Activated CD8-positive, alpha-beta memory T cell treated with anti-CD3 and anti-CD28 coated beads, Interleukin-2, amount 50 U/mL, for 1 hour (primary cell): ENCODE measurements around the gene URB1.
A peak's percentile ranks its signal among the peaks of the same experiment; 100 is the strongest.
"Not testable (repeated sequence)": the region's sequence is repeated elsewhere in the genome, so short reads cannot be mapped to it uniquely, and the experiment has no call there.

ENCODE experiments used
- DNase-seq: peaks from one replicate; pipeline ENCODE4 v3.0.0-alpha.2; 2020; ENCODE audit errors: extremely low read depth

URB1 gene

GRCh38 chr21:32412162-32413014 is 19.6 kb upstream of the URB1 start, which contains the start of gene EVA1C:
Gene EVA1C, plus strand, starts transcription at chr21:32412706. Its CDS starts 148 bp downstream, at chr21:32412854.
- DNase-seq = peak; percentile 45

DNA sequence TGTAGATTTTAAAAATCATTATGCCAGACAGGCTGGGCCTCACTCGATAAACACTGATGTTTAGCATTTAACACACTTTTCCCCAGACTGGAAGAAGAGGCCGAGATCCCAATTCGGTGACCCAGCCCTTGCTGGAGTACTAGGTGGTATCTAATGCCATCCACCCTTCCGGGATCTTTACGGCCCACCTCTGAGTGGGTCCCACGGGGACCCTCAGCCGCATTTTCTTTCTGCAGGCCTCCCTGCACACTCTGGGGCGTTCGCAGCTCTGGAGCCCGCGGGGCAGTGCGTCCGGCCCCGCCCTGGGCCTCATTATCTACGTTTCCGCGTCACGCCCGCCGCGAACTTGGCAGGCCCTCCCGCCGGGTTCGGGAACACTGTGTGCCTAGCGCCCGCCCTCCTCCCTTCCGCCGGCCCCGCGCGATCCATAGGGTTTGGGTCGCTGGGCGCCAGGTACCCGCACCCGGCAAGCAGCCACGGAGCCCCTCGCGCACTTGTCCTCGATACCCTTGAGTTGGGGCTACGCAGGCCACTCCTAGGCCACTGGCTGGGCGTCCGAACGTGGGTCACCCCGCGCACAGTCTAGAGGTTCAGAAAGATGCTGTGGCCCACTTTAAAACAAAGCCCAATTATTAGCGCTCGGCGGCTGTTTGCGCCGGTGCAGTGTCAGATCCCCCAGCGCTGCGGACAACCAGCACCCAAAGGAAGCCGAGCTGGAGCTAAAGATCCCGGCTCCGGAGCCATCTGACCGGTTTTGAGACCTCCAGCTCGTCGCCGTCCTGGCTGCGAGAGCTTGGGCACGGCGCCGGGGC is 18.7 kb upstream of the URB1 start:
- DNase-seq = no peak

- DNase-seq = no peak
Measured at GRCh38 chr21:32410916-32411315, 18.1 kb upstream of the URB1 start.

DNA sequence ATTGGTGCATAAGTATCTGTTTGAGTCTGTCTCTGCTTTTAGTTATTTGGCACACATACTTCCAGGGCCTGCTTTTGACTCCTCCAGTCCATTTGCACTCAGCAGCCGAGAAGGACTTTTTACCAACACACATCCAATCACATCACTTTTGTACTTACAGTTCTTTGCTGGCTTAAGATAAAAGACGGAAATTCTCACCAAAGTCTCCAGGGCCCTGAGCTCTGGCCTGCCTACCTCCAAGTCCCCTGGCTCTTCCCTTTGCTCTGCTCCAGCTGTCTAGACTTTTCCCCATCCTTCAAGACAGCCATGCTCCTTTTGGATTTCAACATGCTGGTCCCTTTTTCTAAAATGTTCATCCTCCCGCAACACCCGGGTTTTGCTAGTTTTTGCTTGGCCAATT is 17.5 kb upstream of the URB1 start:
- DNase-seq = no peak

DNA sequence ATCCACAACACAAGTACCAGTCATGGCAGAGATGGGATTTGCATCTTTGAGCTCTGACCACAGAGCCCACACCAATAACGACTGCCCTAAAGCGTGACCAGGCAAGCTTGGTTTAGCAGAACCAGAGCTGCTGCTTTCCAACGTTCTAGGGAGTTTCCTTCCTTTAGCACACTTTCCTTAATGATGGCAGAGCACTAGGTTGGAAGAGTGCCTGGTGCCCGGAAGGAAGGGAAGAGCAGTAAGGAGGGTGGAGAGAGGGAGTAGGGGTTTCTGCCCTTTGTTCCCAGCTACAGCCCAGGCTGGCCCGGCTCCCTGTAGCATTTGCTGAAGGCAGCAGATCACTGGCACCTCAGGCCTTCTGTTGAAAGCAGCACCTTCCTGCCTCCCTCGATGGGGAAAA is 13.6 kb upstream of the URB1 start:
- DNase-seq = no peak

- peak; percentile 50 for DNase-seq
Measured at GRCh38 chr21:32403201-32403777, 10.5 kb upstream of the URB1 start.

- DNase-seq = no peak
Measured at GRCh38 chr21:32393677-32394001, 827 bp upstream of the URB1 start.

GRCh38 chr21:32392299-32392879 is 423 bp downstream of the URB1 start:
- DNase-seq = no peak

- no peak for DNase-seq
Measured at GRCh38 chr21:32391755-32392154, 1.1 kb downstream of the URB1 start.

- DNase-seq = not testable (repeated sequence)
Measured at GRCh38 chr21:32390537-32391224, 2.1 kb downstream of the URB1 start.

GRCh38 chr21:32389337-32390015 is 3.3 kb downstream of the URB1 start:
- DNase-seq = no peak

GRCh38 chr21:32388306-32388705 is 4.5 kb downstream of the URB1 start:
- DNase-seq = no peak

DNA sequence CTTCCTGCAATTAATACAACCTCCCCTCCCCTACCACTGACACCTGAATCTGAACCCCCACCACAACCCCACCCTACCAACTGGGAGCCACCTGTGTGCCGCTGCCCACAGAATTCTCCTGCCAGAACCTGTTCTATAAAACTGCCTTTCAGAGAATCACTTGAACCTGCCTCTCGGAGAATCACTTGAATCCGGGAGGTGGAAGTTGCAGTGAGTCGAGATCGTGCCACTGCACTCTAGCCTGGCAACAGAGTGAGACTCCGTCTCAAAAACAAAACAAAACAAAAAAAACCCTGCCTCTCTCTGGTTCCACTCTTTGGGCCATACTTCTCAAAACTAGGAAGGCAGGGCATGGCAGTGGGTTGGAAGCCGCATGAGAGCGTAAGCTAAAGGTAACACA is 5.7 kb downstream of the URB1 start:
- DNase-seq = no peak

DNA sequence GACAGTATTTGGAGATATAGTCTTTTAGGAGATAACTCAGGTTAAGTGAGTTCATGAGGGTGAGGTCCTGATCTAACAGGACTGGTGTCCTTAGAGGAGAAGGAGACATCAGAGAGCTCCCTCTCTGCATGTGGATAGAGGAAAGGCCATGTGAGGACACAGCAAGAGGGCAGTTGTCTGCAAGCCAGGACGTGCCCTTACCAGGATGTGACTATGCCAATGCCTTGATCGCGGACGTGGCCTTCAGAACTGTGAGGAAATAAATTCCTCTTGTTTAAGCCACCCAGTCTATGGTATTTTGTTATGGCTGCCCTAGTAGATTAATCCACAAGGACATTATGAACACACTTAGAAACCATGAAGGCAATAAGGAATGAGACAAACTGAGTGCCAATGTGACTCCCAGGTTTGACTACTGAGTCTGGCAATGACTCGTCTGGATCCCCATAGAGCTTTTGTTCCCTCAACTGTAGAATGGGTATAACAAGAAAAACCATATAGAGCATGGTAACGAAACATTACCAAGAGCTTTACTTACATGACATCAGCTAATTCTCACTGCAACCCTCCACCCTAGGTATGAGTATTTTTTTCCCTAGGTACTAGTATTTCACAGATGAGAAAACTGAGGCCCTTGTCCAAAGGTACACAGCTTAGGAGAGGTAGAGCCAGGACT is 6.5 kb downstream of the URB1 start:
- no peak for DNase-seq

DNA sequence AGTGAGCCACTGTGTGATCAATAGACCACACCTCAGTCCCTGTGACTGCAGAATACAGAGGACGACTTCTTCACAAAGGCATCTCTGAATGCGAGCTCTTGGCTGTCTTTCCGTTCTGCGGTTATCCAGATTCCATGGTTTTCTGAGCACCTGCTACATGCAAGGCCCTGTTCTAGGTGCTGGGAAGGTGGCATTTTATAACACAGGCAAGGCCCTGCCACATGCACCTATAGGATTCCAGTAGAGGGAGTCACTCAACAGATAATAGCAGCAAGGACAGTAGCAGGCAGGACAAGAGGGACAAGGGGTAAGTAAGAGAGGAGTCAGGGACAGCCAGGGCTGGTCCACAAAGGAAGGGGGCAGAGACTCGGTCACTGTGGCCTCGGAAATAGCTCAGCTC is 9.0 kb downstream of the URB1 start:
- no peak for DNase-seq

DNA sequence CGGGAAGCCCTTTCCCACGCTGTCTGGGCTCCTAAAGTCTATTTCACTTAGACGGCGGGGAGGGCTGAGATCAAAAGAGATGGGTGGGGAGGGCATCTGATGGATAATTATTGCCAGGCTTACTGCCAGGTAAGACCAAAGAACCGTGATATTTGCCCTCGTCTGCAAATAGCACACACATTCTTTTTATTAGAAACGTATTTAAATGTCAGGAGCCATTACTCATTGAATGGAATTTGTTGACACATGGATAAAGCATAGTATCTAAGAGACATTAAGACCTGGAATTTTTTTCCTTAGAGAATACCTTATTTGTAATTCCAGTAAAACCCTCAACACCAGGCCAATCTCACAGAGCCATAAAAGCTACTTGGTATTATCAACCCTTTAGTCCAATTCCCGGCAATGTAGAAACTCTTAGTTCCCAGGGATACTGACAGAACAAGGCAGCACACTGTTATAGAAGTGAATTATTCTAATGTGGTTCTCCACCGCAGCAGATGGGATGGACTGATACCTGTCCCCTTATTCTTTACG is 10.6 kb downstream of the URB1 start:
- no peak for DNase-seq

DNA sequence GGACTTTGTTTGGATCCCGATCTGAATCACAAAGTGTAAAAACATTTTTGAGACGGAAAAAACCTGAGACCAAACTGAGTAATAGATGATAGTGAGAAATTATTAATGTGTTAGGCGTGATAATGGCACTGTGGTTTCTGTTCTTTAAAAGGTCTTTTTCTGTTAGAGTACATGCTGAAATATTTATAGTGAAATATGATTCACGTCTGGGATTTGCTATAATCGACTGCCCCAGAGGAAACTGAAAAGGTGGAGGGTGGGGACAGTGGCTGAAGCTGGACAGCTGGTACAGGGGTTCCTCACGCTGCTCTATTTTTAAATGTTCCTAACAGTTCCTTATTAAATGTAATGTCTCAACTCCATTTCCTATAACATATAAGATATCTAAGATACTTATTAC is 11.2 kb downstream of the URB1 start:
- DNase-seq = no peak

DNA sequence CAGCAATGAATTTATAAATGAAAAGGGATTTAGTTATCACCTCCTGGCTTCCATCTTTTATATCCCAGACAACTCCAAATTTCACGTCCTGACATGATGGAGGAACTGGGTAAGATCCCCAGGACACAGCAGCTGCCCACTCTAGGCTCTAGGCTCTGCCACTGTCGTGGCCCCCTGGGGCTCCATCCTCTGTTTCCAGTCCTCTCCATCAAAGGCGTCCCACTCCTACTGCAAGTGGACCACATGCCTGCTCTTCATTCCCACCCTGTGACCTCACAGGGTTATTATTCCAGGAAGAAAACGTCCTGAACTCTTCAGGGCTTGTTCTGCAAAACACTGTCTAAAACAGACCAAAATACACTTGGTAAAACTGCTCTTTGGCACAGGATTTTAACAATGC is 11.9 kb downstream of the URB1 start:
- no peak for DNase-seq

- no peak for DNase-seq
Measured at GRCh38 chr21:32378956-32379355, 13.9 kb downstream of the URB1 start.

GRCh38 chr21:32377991-32378390 is 14.8 kb downstream of the URB1 start:
- DNase-seq = no peak
